Occipital lobe (tissue), 2 donors: Measurements from ENCODE around the gene EPB41. TPM values are rescaled to one million over a fixed set of nuclear protein-coding genes. Genes with fewer than 3 reads are reported as not detected.
"Not testable (repeated sequence)": the region's sequence is repeated elsewhere in the genome, so short reads cannot be mapped to it uniquely, and the experiment has no call there.

Experiments
- DNase-seq: peaks from one replicate; lab custom pipeline; 2025; lab: John Stamatoyannopoulos, UW
- total RNA-seq: library from RNA; depleted of rRNA; stranded (reverse); fragments of >200 nt; gene quantifications from one replicate; pipeline ENCODE4 v1.2.3, GENCODE V29; 2014

EPB41 gene
- total RNA-seq, result 36.2 TPM

GRCh38 chr1:28914228-28915030 is at the start of gene EPB41:
EPB41 (plus strand) TSS chr1:28914569; CDS start chr1:28987438, 72,869 bp downstream.
- peak; percentile 75 for DNase-seq

DNA sequence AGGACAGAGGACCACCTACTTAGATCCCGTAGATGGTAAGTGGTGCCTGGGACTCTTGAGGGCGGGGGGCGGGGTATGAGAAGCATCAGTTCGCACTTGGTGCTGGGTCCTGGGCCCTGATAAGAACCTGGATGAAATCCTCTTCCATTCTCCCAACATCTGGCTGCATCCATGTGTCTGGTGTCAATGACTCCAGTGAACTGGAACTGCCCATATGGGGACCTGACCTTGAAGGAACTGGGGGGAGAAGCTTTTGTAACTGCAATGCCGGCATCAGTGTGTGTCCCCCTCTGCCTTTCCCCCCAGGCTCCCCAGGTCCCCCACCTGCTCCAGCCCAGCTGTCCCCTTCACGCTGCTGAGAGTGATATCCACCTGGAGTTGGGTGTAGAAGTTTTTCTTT is 49.7 kb upstream of the EPB41 start:
- no peak for DNase-seq

DNA sequence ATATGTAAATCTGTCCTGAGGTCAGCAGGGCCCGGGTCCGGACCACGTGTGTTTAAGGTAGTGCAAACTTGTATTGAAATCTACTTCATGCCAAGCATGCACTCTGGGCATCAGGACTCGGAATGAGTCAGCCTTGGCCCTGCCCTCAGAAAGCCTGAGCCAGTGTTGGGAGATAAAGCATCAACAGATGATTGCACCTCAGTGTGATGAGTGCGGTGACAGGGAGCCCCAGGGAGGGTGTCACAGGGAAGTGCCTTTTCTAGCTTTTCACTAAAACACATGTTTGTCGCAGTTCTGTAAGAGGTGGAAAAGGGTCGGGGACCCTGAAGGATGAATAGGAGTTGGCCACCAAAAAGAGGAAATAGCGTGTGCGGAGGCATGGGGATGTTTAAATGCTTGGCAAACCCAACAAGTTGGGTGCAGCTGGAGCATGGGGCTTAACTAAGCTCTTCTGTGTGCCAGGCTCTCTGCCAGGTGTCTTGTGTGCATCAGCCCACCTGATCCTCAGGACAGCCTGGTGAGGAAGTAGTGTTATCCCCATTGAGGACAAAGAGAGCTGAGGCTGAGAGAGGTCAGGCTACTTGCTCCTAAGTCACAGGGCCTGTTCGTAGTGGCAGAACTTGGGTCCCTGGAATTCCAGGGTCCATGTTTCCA is 48.2 kb upstream of the EPB41 start:
- no peak for DNase-seq

DNA sequence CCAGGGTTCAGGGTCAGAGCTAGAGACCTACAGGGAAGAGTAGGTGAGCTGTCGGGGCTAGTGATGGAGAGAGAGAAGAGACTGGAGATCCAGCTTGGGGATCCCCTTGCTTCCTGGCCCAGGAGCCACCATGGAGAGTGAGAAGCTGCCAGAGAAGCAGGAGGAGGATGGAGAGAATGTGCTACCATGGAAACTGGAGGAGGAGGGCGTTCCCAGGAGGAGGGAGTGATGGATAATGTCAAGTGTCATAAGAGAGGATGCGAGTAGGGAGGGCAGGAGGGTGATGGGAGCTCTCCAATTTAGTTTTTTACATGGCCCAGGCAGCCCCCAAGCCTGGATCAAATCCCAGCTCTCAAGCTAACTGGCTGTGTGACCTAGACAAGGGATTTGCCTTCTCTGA is 46.5 kb upstream of the EPB41 start:
- no peak for DNase-seq

- no peak for DNase-seq
Observed at GRCh38 chr1:28869952-28870351, 44.4 kb upstream of the EPB41 start.

DNA sequence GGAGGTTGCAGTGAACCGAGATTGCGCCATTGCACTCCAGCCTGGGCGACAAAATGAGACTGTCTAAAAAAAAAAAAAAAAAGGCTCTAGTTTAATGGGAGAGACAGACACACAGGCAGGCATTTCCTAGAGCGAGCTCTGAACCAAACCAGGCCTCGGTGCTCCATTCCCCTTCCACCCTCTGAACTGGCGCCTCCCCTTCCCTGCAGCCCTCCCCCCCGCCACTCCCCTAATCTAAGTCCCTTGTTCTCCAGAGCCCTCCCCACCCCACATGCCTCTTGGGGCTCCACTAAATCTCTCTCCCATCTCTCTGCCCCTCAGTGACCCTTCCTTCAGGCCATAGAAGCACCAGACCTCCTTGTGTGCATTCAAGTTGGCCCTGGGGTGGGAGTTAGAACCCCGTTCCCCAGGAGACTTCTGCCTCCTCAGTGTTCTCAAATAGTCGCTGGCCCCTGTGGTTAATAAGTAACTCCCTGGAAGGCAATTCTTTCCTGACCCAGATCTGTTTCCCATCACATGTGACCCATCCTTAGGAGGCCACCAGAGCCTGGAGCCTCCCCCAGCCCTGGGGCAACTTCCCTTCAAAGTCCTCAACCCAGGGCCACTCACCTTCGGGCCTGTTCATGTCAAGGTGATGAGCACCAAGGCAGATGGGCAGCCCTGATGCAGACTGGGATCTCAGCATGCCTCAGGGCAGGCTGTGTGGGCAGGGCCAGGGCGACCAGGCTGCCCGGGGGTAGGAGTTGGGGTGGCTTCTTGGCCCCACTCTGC is 42.6 kb upstream of the EPB41 start:
- DNase-seq, result no peak

GRCh38 chr1:28875134-28875533 is 39.2 kb upstream of the EPB41 start:
- not testable (repeated sequence) for DNase-seq

DNA sequence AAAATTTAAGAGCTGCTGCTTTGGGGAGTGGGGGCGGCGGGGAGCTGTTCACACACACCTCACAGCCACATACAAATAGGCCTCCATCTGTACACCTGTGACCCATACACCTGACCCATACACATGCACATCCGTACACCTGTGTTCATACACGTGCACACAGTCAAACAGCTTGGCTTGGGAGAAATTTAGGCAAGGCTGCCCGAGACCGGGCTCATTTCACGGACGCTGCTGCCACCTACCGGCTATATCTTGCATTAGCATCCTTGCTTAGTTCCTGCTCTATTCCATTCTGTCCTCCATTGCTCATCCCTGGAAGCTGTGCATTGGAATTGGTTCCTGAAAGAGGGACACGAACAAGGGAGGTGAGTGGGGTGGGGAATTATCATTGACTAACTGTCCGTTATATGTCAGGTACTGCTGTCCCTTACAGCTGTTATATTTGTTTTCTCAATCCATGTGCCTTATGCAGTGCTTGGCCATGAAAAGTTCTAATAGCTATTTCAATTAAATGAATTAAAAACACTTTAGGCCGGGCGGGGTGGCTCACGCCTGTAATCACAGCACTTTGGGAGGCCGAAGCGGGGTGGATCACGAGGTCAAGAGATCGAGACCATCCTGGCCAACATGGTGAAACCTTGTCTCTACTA is 37.1 kb upstream of the EPB41 start:
- peak; percentile 57 for DNase-seq

DNA sequence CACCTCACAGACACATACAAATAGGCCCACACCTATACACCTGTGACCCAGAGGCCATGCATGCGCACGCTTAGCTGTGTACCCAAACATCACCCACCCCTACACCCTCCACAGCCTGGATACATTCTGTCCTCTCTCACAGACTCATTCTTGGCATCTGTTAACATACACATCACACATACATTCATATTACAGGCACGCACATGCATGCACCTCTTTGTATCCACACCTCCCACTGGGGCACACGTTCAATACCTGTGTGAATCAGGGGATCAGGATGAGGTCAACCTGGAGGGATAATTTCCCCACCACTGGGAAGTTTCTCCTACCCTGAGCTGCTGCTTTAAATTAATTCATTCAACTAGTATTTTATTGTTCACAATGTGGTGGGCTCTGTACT is 35.6 kb upstream of the EPB41 start:
- DNase-seq, result no peak

DNA sequence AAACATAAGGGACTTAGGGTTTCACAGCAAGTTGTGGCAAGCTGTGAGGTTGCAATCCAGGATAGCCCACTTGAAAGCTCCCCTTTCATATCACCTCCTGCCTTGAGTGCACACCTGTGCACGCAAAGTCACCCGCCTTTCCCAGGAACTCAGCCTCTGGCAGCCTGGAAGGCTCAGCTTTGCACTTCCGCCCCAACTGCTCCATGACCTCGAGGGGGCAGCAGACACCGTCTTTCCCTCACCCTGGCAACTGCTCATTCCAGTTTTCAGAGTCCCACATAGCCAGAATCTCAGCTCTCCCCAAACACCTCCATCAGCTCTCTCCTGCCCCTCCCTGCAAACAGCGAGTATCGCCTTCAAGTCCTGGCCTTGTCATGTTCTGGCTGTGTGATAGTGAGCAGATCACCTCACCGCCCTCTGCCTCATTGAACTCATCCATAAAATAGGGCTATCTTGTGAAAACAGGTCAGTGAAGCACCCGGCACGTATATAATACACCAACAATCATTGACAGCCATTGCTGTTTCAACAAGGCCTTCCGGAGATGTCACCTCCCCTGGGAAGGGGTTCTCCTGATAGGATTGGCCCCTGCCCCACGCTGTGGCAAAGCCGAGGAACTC is 32.2 kb upstream of the EPB41 start:
- DNase-seq, result peak; percentile 73

- no peak for DNase-seq
Observed at GRCh38 chr1:28883242-28883616, 31.1 kb upstream of the EPB41 start.

DNA sequence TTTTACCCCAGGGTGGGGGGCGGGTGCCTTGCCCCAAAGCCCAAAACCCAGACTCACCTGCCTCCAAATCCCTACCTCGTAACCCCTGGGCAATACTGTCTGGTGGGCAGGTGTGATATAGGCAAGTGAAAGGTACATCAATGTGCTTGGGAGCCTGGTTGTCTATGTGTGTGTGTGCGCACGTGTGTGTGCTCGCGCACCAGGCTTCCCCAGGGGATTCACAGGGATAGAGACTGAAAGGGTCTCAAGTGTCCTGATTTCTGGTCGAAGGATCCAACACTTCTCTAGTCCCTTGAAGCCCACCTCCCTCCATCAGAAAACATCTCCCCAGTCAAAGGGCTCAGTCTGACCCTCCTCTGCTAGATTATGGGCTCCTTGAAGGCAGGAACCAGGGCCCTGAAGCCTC is 28.9 kb upstream of the EPB41 start:
- no peak for DNase-seq

GRCh38 chr1:28885977-28886730 is 28.2 kb upstream of the EPB41 start:
- no peak for DNase-seq

- peak; percentile 58 for DNase-seq
Observed at GRCh38 chr1:28886731-28887418, 27.5 kb upstream of the EPB41 start.

DNA sequence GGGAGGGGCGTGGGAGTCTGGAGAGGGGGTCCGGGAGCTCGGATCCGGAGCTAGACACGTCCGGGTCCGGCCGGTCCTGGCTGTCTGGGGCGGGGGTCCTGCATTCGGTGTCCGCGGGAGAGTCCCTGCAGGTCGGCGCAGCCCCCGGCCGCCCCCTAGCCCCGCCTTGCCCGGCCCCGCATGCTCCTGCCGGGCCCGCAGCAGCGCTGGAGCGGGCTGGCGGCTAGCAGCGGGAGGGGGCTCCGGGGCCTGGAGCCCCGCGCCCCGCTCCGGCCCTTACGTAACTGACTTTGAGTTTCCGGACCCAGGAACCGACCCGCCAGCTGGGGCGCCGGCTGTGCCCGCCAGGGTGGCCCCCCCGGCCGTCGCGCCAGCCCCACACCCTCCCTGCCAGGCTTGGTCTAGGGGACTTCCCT is 26.9 kb upstream of the EPB41 start:
- DNase-seq, result no peak

DNA sequence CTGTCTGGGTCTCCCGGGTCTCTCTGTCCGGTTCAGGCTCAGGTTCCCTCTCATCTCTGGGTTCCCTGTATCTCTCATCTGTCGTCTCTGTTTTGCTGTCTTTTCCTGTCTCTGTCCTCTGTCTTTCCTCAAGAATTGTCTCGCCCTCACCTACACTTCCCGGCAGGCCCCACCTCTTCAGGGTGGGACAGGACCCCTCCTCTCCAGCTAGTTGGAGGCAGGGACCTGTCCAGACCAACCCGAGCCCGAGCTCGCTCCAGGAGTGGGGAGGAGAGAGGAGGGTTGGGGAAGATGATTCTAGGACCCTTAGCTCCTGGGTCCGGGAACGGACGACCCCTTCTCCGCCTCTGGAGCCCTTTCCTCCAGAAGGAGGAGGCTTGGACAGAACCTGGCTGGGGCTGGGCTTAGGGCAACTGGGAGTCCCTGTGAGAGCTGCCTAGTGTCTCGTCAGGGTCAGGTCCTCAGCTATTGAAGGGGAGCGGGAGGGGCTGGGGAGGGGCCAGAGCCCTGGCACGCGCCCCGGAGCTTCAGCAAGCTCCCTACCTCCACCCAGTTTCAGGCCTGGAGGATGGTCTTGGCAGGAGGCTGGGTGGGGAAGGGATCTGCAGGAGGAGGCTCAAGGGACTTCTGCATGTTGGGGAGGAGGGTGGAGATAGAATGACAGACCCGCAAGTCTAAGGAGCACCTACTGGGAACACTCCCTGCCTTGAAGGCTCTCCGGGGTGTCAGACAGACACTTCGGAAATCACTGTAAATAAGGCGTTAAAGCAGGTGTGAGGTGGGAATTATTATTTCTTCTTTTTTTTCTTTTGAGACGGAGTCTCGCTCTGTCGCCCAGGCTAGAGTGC is 26.3 kb upstream of the EPB41 start:
- DNase-seq, result no peak

DNA sequence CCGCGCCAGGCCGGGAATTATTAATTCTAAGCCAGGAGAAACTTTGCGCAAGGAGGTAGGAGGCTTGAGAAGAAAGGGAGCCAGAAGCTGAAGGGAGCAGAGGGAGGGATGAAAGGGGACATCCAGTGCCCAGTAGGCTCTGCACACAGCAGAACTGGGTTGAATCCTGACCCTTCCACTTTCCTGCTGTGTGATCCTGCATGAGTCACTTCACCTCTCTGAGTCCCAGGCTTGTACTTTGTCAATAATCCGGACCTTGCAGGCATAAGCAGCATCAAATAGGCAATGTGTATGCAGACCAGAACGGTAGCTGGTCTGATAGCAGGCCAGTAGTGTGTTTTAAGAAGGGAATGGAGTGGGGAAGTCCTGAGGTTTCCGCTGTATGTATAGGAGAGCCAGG is 25.5 kb upstream of the EPB41 start:
- no peak for DNase-seq

- DNase-seq, result no peak
Observed at GRCh38 chr1:28889357-28889756, 25.0 kb upstream of the EPB41 start.

DNA sequence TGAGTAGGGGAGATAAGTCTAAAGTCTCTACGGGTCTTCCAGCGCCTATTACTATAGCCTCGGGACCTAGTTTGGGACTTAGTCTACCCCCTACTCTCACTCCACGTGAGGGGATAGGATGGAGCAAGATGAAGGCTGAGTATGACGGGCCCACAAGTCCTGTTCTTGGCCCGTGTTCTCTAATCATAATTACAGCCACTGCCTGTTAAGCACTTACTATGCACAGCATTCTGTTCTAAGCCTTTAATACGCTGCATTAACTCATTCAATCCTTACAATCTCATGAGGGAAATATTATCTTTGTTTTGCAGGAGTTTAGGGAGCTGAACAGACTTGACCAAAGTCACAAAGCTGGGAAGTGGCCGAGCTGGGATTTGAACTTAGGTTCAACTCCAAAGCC is 23.9 kb upstream of the EPB41 start:
- DNase-seq, result no peak
